ENCODE results near the gene GZF1. TPM values are rescaled to one million over a fixed set of nuclear protein-coding genes. Genes with fewer than 3 reads are reported as not detected.
A peak's percentile ranks its signal among the peaks of the same experiment; 100 is the strongest.

The GZF1 gene
- total RNA-seq, 1 experiment from 2014 or later: 16.0 TPM

GRCh38 chr20:23356203-23356602 lies 5.8 kb upstream of the GZF1 start:
- DNase-seq: peak; percentile 82
- H3K27me3 ChIP-seq (ENCODE audit: control insufficient read depth, insufficient read depth, low read length): no peaks in the 10 kb centered on the region
- H3K36me3 ChIP-seq (replicated peaks; ENCODE audit: control insufficient read depth, insufficient read depth, low read length): peaks cover 2% of the 10 kb centered on the region
- peak overlapping the region; percentile 31 for H3K4me3 ChIP-seq (ENCODE audit: insufficient read depth, low read depth, low read length)

GRCh38 chr20:23357767-23358562 lies 4.0 kb upstream of the GZF1 start:
- Histone ChIP-seq H3K4me3 (ENCODE audit: insufficient read depth, low read depth, low read length) (peak overlapping the region; percentile 82), H3K27me3 (ENCODE audit: control insufficient read depth, insufficient read depth, low read length) (no peaks in the 10 kb centered on the region), H3K36me3 (replicated peaks; ENCODE audit: control insufficient read depth, insufficient read depth, low read length) (peaks cover 2% of the 10 kb centered on the region)
- peak; percentile 98 for DNase-seq

GRCh38 chr20:23358563-23358906 lies 3.4 kb upstream of the GZF1 start:
- Histone ChIP-seq H3K36me3 (replicated peaks; ENCODE audit: control insufficient read depth, insufficient read depth, low read length) (peaks cover 2% of the 10 kb centered on the region), H3K4me3 (ENCODE audit: insufficient read depth, low read depth, low read length) (no peak overlapping the region), H3K27me3 (ENCODE audit: control insufficient read depth, insufficient read depth, low read length) (no peaks in the 10 kb centered on the region)
- no peak for DNase-seq

- Histone ChIP-seq H3K27me3 (ENCODE audit: control insufficient read depth, insufficient read depth, low read length) (no peaks in the 10 kb centered on the region), H3K36me3 (replicated peaks; ENCODE audit: control insufficient read depth, insufficient read depth, low read length) (peaks cover 2% of the 10 kb centered on the region), H3K4me3 (ENCODE audit: insufficient read depth, low read depth, low read length) (no peak overlapping the region)
- DNase-seq: no peak
Observed at GRCh38 chr20:23358923-23359593, 2.9 kb upstream of the GZF1 start.

GRCh38 chr20:23360531-23360930 lies 1.5 kb upstream of the GZF1 start:
- DNase-seq: no peak
- Histone ChIP-seq H3K36me3 (replicated peaks; ENCODE audit: control insufficient read depth, insufficient read depth, low read length) (peaks cover 2% of the 10 kb centered on the region), H3K4me3 (ENCODE audit: insufficient read depth, low read depth, low read length) (no peak overlapping the region), H3K27me3 (ENCODE audit: control insufficient read depth, insufficient read depth, low read length) (no peaks in the 10 kb centered on the region)

GRCh38 chr20:23361119-23361475 lies 885 bp upstream of the GZF1 start:
- Histone ChIP-seq H3K27me3 (ENCODE audit: control insufficient read depth, insufficient read depth, low read length) (no peaks in the 10 kb centered on the region), H3K36me3 (replicated peaks; ENCODE audit: control insufficient read depth, insufficient read depth, low read length) (peaks cover 2% of the 10 kb centered on the region), H3K4me3 (ENCODE audit: insufficient read depth, low read depth, low read length) (peak overlapping the region; percentile 89)
- no peak for DNase-seq

GRCh38 chr20:23362392-23363256 lies 642 bp downstream of the GZF1 start:
- peak overlapping the region; percentile 78 for H3K4me3 ChIP-seq (ENCODE audit: insufficient read depth, low read depth, low read length)
- no peaks in the 10 kb centered on the region for H3K27me3 ChIP-seq (ENCODE audit: control insufficient read depth, insufficient read depth, low read length)
- DNase-seq: peak; percentile 69
- peaks cover 2% of the 10 kb centered on the region for H3K36me3 ChIP-seq (replicated peaks; ENCODE audit: control insufficient read depth, insufficient read depth, low read length)

GRCh38 chr20:23363257-23363649 lies 1.3 kb downstream of the GZF1 start:
- H3K36me3 ChIP-seq (replicated peaks; ENCODE audit: control insufficient read depth, insufficient read depth, low read length): peaks cover 2% of the 10 kb centered on the region
- no peaks in the 10 kb centered on the region for H3K27me3 ChIP-seq (ENCODE audit: control insufficient read depth, insufficient read depth, low read length)
- DNase-seq: no peak
- H3K4me3 ChIP-seq (ENCODE audit: insufficient read depth, low read depth, low read length): no peak overlapping the region

GRCh38 chr20:23365390-23366165 lies 3.6 kb downstream of the GZF1 start:
- H3K27me3 ChIP-seq (ENCODE audit: control insufficient read depth, insufficient read depth, low read length): no peaks in the 10 kb centered on the region
- H3K4me3 ChIP-seq (ENCODE audit: insufficient read depth, low read depth, low read length): no peak overlapping the region
- H3K36me3 ChIP-seq (replicated peaks; ENCODE audit: control insufficient read depth, insufficient read depth, low read length): peaks cover 11% of the 10 kb centered on the region
- DNase-seq: peak; percentile 78

GRCh38 chr20:23366384-23366783 lies 4.4 kb downstream of the GZF1 start:
- DNase-seq: no peak
- Histone ChIP-seq H3K4me3 (ENCODE audit: insufficient read depth, low read depth, low read length) (no peak overlapping the region), H3K27me3 (ENCODE audit: control insufficient read depth, insufficient read depth, low read length) (no peaks in the 10 kb centered on the region), H3K36me3 (replicated peaks; ENCODE audit: control insufficient read depth, insufficient read depth, low read length) (peaks cover 17% of the 10 kb centered on the region)

GRCh38 chr20:23367770-23368169 lies 5.8 kb downstream of the GZF1 start:
- Histone ChIP-seq H3K4me3 (ENCODE audit: insufficient read depth, low read depth, low read length) (no peak overlapping the region), H3K27me3 (ENCODE audit: control insufficient read depth, insufficient read depth, low read length) (no peaks in the 10 kb centered on the region), H3K36me3 (replicated peaks; ENCODE audit: control insufficient read depth, insufficient read depth, low read length) (peaks cover 23% of the 10 kb centered on the region)
- DNase-seq: no peak

- DNase-seq: no peak
- H3K36me3 ChIP-seq (replicated peaks; ENCODE audit: control insufficient read depth, insufficient read depth, low read length): peaks cover 26% of the 10 kb centered on the region
- H3K27me3 ChIP-seq (ENCODE audit: control insufficient read depth, insufficient read depth, low read length): no peaks in the 10 kb centered on the region
- no peak overlapping the region for H3K4me3 ChIP-seq (ENCODE audit: insufficient read depth, low read depth, low read length)
Observed at GRCh38 chr20:23368316-23369071, 6.5 kb downstream of the GZF1 start.

- Histone ChIP-seq H3K27me3 (ENCODE audit: control insufficient read depth, insufficient read depth, low read length) (no peaks in the 10 kb centered on the region), H3K36me3 (replicated peaks; ENCODE audit: control insufficient read depth, insufficient read depth, low read length) (peaks cover 28% of the 10 kb centered on the region), H3K4me3 (ENCODE audit: insufficient read depth, low read depth, low read length) (no peak overlapping the region)
- DNase-seq: no peak
Observed at GRCh38 chr20:23369072-23369823, 7.3 kb downstream of the GZF1 start.

Data from H7 (cell line).